Common myeloid progenitor, CD34-positive (primary cell): ENCODE data around the gene SLC12A5.

Source experiments
- CTCF ChIA-PET: fragments of 350-600 bp; sonication (Branson Sonifier 250); formaldehyde crosslinking; loops from one replicate; lab custom pipeline; 2021; ENCODE audit warnings: antibody characterized with exemption; lab: Charles Lee
- POLR2A ChIA-PET: fragments of 350-600 bp; sonication (Branson Sonifier 250); formaldehyde crosslinking; loops from one replicate; lab custom pipeline; 2021; ENCODE audit warnings: antibody characterized with exemption; lab: Charles Lee
- DNase-seq, 3 donors: peaks; one replicate each; pipeline versions ENCODE4 v3.0.0 to v3.0.0-alpha.2; 2013
- H3K27ac ChIP-seq, 2 experiments: 1 replicate in 1 of 2; 2 replicates in 1 of 2; pipeline ENCODE4 v1.7.0; 2013; ENCODE audit warnings: inconsistent platforms in 2 of 2, low read length in 2 of 2, mild to moderate bottlenecking in 2 of 2, low read depth in 1 of 2, moderate library complexity in 1 of 2; ENCODE audit not compliant: severe bottlenecking in 2 of 2, insufficient read depth in 1 of 2, poor library complexity in 1 of 2
- H3K27me3 ChIP-seq, 5 experiments: replicated peaks in 2 of 5; 1 replicate in 3 of 5; 2 replicates in 2 of 5; pipeline versions ENCODE4 v1.6.1 to v1.7.0; 2013; ENCODE audit warnings: low read length in 4 of 5, mild to moderate bottlenecking in 2 of 5, moderate library complexity in 2 of 5, inconsistent platforms in 1 of 5; ENCODE audit not compliant: insufficient read depth in 5 of 5, control insufficient read depth in 4 of 5
- H3K36me3 ChIP-seq, 4 experiments: 1 replicate in 2 of 4; 2 replicates in 2 of 4; pipeline versions ENCODE4 v1.6.1 to v1.7.0; 2013; ENCODE audit warnings: low read length in 3 of 4, control low read depth in 1 of 4, mild to moderate bottlenecking in 1 of 4; ENCODE audit not compliant: control insufficient read depth in 4 of 4, insufficient read depth in 4 of 4
- H3K4me1 ChIP-seq, 4 experiments: 1 replicate in 3 of 4; 2 replicates in 1 of 4; pipeline versions ENCODE4 v1.6.1 to v1.7.1; 2013; ENCODE audit warnings: low read length in 3 of 4, mild to moderate bottlenecking in 3 of 4, control low read depth in 1 of 4, inconsistent platforms in 1 of 4, moderate library complexity in 1 of 4; ENCODE audit not compliant: control insufficient read depth in 4 of 4, insufficient read depth in 4 of 4; ENCODE audit errors: control extremely low read depth in 1 of 4
- H3K4me3 ChIP-seq, 7 experiments: 1 replicate in 4 of 7; 2 replicates in 3 of 7; pipeline versions ENCODE4 v1.5.1 to v1.7.0; 2013; ENCODE audit warnings: mild to moderate bottlenecking in 7 of 7, low read length in 6 of 7, moderate library complexity in 6 of 7, inconsistent platforms in 2 of 7, low read depth in 2 of 7, control low read depth in 1 of 7; ENCODE audit not compliant: insufficient read depth in 4 of 7, control insufficient read depth in 1 of 7; ENCODE audit errors: extremely low read depth in 1 of 7
- H3K9me3 ChIP-seq, 5 experiments: 1 replicate in 4 of 5; 2 replicates in 1 of 5; pipeline versions ENCODE4 v1.6.1 to v1.7.1; 2013; ENCODE audit warnings: low read length in 4 of 5, mild to moderate bottlenecking in 2 of 5, inconsistent platforms in 1 of 5, low read depth in 1 of 5, moderate library complexity in 1 of 5; ENCODE audit not compliant: control insufficient read depth in 4 of 5, insufficient read depth in 2 of 5; ENCODE audit errors: control extremely low read depth in 1 of 5
- WGBS: methylation state at CpG from one replicate; pipeline ENCODE4 v1.1.5; 2013; ENCODE audit not compliant: insufficient coverage; 5-methylcytosine and 5-hydroxymethylcytosine counted together

Gene SLC12A5

GRCh38 chr20:46043556-46043955 is 14.5 kb downstream of the SLC12A5 start:
- ChIA-PET CTCF (interaction anchor here (0.8 to 2.0 kb wide), 3 partner anchors 11 to 132 kb away, joined by 3 to 5 read pairs (median 3); no protein-coding TSS in a partner anchor), POLR2A (no interaction called here)
- 67% methylated on average over 1 of the region's 7 CpGs for WGBS
- Histone ChIP-seq H3K27me3 (peaks cover 0 to 32% (median 4%) of the 10 kb centered on the region in 5 experiments), H3K9me3 (no peaks in the 10 kb centered on the region), H3K27ac (no peak overlapping the region), H3K36me3 (no peaks in the 10 kb centered on the region), H3K4me3 (no peak overlapping the region), H3K4me1 (no peaks in the 10 kb centered on the region)
- DNase-seq, result no peak

GRCh38 chr20:46044896-46045295 is 15.9 kb downstream of the SLC12A5 start:
- CTCF ChIA-PET, result interaction anchor here (2.0 kb wide), 1 partner anchor 12 kb away, joined by 5 read pairs; no protein-coding TSS in a partner anchor
- 87% methylated on average over 6 of the region's 6 CpGs for WGBS
- H3K4me3 ChIP-seq, result no peak overlapping the region
- no peak for DNase-seq
- H3K36me3 ChIP-seq, result no peaks in the 10 kb centered on the region
- H3K27me3 ChIP-seq, result peaks cover 0 to 32% (median 5%) of the 10 kb centered on the region in 5 experiments
- no peaks in the 10 kb centered on the region for H3K9me3 ChIP-seq
- no peaks in the 10 kb centered on the region for H3K4me1 ChIP-seq
- H3K27ac ChIP-seq, result no peak overlapping the region
- POLR2A ChIA-PET, result no interaction called here

GRCh38 chr20:46046588-46047310 is 17.7 kb downstream of the SLC12A5 start:
- 92% methylated on average over 8 of the region's 8 CpGs for WGBS
- CTCF ChIA-PET, result no interaction called here
- Histone ChIP-seq H3K36me3 (no peaks in the 10 kb centered on the region), H3K9me3 (no peaks in the 10 kb centered on the region), H3K4me3 (no peak overlapping the region), H3K27ac (no peak overlapping the region), H3K4me1 (no peaks in the 10 kb centered on the region), H3K27me3 (peaks cover 0 to 32% (median 8%) of the 10 kb centered on the region in 5 experiments)
- POLR2A ChIA-PET, result no interaction called here
- DNase-seq, result no peak

GRCh38 chr20:46047821-46048220 is 18.8 kb downstream of the SLC12A5 start:
- Histone ChIP-seq H3K9me3 (no peaks in the 10 kb centered on the region), H3K27me3 (peaks cover 0 to 25% (median 7%) of the 10 kb centered on the region in 5 experiments), H3K27ac (no peak overlapping the region), H3K36me3 (no peaks in the 10 kb centered on the region), H3K4me3 (no peak overlapping the region), H3K4me1 (no peaks in the 10 kb centered on the region)
- ChIA-PET CTCF (interaction anchor here (0.8 to 1.0 kb wide), 2 partner anchors 15 to 61 kb away, joined by 3 read pairs; no protein-coding TSS in a partner anchor), POLR2A (no interaction called here)
- DNase-seq, result no peak
- 82% methylated on average over 7 of the region's 8 CpGs for WGBS

- POLR2A ChIA-PET, result no interaction called here
- H3K9me3 ChIP-seq, result no peaks in the 10 kb centered on the region
- H3K4me3 ChIP-seq, result no peak overlapping the region
- peaks cover 0 to 20% (median 9%) of the 10 kb centered on the region in 5 experiments for H3K27me3 ChIP-seq
- H3K4me1 ChIP-seq, result no peaks in the 10 kb centered on the region
- no peak overlapping the region for H3K27ac ChIP-seq
- CTCF ChIA-PET, result no interaction called here
- 93% methylated on average over 4 of the region's 4 CpGs for WGBS
- DNase-seq, result no peak
- H3K36me3 ChIP-seq, result no peaks in the 10 kb centered on the region
Measured at GRCh38 chr20:46049190-46049589, 20.2 kb downstream of the SLC12A5 start.

GRCh38 chr20:46049815-46050214 is 20.8 kb downstream of the SLC12A5 start:
- Histone ChIP-seq H3K4me1 (no peaks in the 10 kb centered on the region), H3K36me3 (no peaks in the 10 kb centered on the region), H3K27ac (no peak overlapping the region), H3K9me3 (no peaks in the 10 kb centered on the region), H3K27me3 (peaks cover 0 to 26% (median 9%) of the 10 kb centered on the region in 5 experiments), H3K4me3 (no peak overlapping the region)
- POLR2A ChIA-PET, result no interaction called here
- no peak for DNase-seq
- CTCF ChIA-PET, result no interaction called here

GRCh38 chr20:46050444-46050843 is 21.4 kb downstream of the SLC12A5 start:
- 71% methylated on average over 10 of the region's 10 CpGs for WGBS
- H3K4me1 ChIP-seq, result no peaks in the 10 kb centered on the region
- H3K4me3 ChIP-seq, result no peak overlapping the region
- no peak for DNase-seq
- no peaks in the 10 kb centered on the region for H3K36me3 ChIP-seq
- peaks cover 0 to 28% (median 11%) of the 10 kb centered on the region in 5 experiments for H3K27me3 ChIP-seq
- H3K9me3 ChIP-seq, result no peaks in the 10 kb centered on the region
- H3K27ac ChIP-seq, result no peak overlapping the region
- POLR2A ChIA-PET, result no interaction called here
- CTCF ChIA-PET, result no interaction called here
